ENCODE measurements around the gene DEPDC5.

Gene DEPDC5

GRCh38 chr22:31844941-31845340 lies 91.1 kb downstream of the DEPDC5 start:
- H3K36me3 ChIP-seq (ENCODE audit: control insufficient read depth, insufficient read depth, low read length), result peaks cover 27% of the 10 kb centered on the region
- H3K4me1 ChIP-seq (ENCODE audit: control insufficient read depth, insufficient read depth, low read length), result no peaks in the 10 kb centered on the region
- H3K27ac ChIP-seq (ENCODE audit: low read depth, low read length), result no peak overlapping the region
- H3K4me3 ChIP-seq (ENCODE audit: low read length), result no peak overlapping the region
- no peaks in the 10 kb centered on the region for H3K27me3 ChIP-seq (ENCODE audit: control insufficient read depth, insufficient read depth, low read length)
- H3K9ac ChIP-seq (ENCODE audit: low read length), result no peak overlapping the region

GRCh38 chr22:31846161-31847115 lies 92.6 kb downstream of the DEPDC5 start:
- no peak overlapping the region for H3K4me3 ChIP-seq (ENCODE audit: low read length)

DNA sequence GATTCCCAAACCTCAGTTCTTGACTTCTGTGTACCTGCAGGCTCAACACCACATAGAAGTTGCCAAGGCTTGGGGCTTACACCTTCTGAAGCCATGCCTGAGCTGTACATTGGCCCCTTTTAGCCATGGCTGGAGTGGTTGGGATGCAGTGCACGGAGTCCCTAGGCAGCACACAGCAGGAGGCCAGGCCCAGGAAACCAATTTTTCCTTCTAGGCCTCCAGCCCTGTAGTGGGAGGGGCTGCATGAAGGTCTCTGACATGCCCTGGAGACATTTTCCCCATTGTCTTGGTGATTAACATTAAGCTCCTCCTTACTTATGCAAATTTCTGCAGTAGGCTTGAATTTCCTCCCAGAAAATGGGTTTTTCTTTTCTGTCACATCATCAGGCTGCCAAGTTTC lies 94.6 kb downstream of the DEPDC5 start:
- Histone ChIP-seq H3K4me3 (ENCODE audit: low read length) (no peak overlapping the region), H3K27ac (ENCODE audit: low read depth, low read length) (no peak overlapping the region), H3K27me3 (ENCODE audit: control insufficient read depth, insufficient read depth, low read length) (no peaks in the 10 kb centered on the region), H3K4me1 (ENCODE audit: control insufficient read depth, insufficient read depth, low read length) (no peaks in the 10 kb centered on the region), H3K9ac (ENCODE audit: low read length) (no peak overlapping the region), H3K36me3 (ENCODE audit: control insufficient read depth, insufficient read depth, low read length) (peaks cover 24% of the 10 kb centered on the region)

More at GRCh38 chr22:31846161-31847115, 92.6 kb downstream of the DEPDC5 start:
- H3K9ac ChIP-seq (ENCODE audit: low read length), result no peak overlapping the region
- H3K36me3 ChIP-seq (ENCODE audit: control insufficient read depth, insufficient read depth, low read length), result peaks cover 23% of the 10 kb centered on the region
- no peak overlapping the region for H3K27ac ChIP-seq (ENCODE audit: low read depth, low read length)
- H3K4me1 ChIP-seq (ENCODE audit: control insufficient read depth, insufficient read depth, low read length), result no peaks in the 10 kb centered on the region
- H3K27me3 ChIP-seq (ENCODE audit: control insufficient read depth, insufficient read depth, low read length), result no peaks in the 10 kb centered on the region

- H3K4me3 ChIP-seq (ENCODE audit: low read length), result no peak overlapping the region
- no peak overlapping the region for H3K27ac ChIP-seq (ENCODE audit: low read depth, low read length)
- H3K9ac ChIP-seq (ENCODE audit: low read length), result no peak overlapping the region
- H3K36me3 ChIP-seq (ENCODE audit: control insufficient read depth, insufficient read depth, low read length), result peaks cover 20% of the 10 kb centered on the region
- no peaks in the 10 kb centered on the region for H3K4me1 ChIP-seq (ENCODE audit: control insufficient read depth, insufficient read depth, low read length)
- H3K27me3 ChIP-seq (ENCODE audit: control insufficient read depth, insufficient read depth, low read length), result no peaks in the 10 kb centered on the region
Measured at GRCh38 chr22:31850135-31850534, 96.3 kb downstream of the DEPDC5 start.

GRCh38 chr22:31852691-31853421 lies 99.0 kb downstream of the DEPDC5 start:
- peaks cover 15% of the 10 kb centered on the region for H3K36me3 ChIP-seq (ENCODE audit: control insufficient read depth, insufficient read depth, low read length)
- no peak overlapping the region for H3K9ac ChIP-seq (ENCODE audit: low read length)
- no peak overlapping the region for H3K4me3 ChIP-seq (ENCODE audit: low read length)
- no peak overlapping the region for H3K27ac ChIP-seq (ENCODE audit: low read depth, low read length)
- no peaks in the 10 kb centered on the region for H3K27me3 ChIP-seq (ENCODE audit: control insufficient read depth, insufficient read depth, low read length)
- H3K4me1 ChIP-seq (ENCODE audit: control insufficient read depth, insufficient read depth, low read length), result no peaks in the 10 kb centered on the region

- H3K4me3 ChIP-seq (ENCODE audit: low read length), result no peak overlapping the region
- H3K36me3 ChIP-seq (ENCODE audit: control insufficient read depth, insufficient read depth, low read length), result peaks cover 13% of the 10 kb centered on the region
- no peak overlapping the region for H3K9ac ChIP-seq (ENCODE audit: low read length)
- H3K27me3 ChIP-seq (ENCODE audit: control insufficient read depth, insufficient read depth, low read length), result no peaks in the 10 kb centered on the region
- H3K27ac ChIP-seq (ENCODE audit: low read depth, low read length), result no peak overlapping the region
- H3K4me1 ChIP-seq (ENCODE audit: control insufficient read depth, insufficient read depth, low read length), result no peaks in the 10 kb centered on the region
Measured at GRCh38 chr22:31853736-31854495, 100.1 kb downstream of the DEPDC5 start.

DNA sequence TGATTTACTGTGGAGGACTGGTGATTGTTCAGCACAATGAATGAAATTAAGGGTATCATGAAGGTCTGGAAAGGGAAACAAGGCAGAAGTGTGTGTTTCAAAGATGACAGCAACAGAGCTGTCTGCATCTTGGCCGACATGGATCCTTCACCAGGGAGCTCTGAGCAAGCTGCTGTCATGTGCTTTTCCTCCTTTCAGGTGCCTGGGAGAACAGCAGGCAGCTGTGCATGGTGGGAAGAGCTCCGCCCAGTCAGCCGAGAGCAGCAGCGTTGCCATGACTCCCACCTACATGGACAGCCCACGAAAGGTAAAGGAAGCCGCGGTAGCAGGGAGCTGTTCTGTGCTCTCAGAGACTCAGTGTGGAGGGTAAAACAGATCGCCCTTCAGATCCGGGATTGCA lies 103.4 kb downstream of the DEPDC5 start:
- no peaks in the 10 kb centered on the region for H3K27me3 ChIP-seq (ENCODE audit: control insufficient read depth, insufficient read depth, low read length)
- H3K27ac ChIP-seq (ENCODE audit: low read depth, low read length), result no peak overlapping the region
- H3K36me3 ChIP-seq (ENCODE audit: control insufficient read depth, insufficient read depth, low read length), result peaks cover 15% of the 10 kb centered on the region
- H3K4me1 ChIP-seq (ENCODE audit: control insufficient read depth, insufficient read depth, low read length), result no peaks in the 10 kb centered on the region
- no peak overlapping the region for H3K4me3 ChIP-seq (ENCODE audit: low read length)
- no peak overlapping the region for H3K9ac ChIP-seq (ENCODE audit: low read length)

DNA sequence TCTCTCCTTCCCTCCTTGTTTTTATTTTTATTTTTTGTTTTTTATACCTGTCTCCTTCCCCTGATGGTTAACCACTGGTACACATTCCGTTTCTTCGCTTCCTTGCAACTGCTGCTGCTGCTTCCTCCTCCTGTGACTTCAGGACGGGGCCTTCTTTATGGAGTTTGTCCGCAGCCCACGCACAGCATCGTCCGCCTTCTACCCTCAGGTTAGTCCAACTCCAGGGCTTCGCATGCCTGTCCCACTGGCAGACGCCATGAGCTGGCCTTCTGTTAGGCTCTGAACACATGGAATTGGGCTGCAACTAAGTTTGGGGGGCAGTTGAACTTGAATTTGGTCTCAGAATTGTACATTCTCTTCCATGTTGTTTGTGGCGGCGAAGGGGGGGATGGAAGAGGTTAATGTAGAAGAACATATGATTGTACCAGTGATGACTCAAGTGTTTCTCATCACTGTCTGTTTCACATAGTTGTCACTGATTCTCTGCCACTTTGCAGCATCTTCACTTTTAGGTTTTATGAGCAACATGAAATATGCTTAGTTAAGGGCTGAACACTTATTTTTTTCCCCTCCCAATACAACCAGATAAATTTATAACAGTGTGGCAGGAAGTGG lies 107.5 kb downstream of the DEPDC5 start:
- H3K9ac ChIP-seq (ENCODE audit: low read length), result no peak overlapping the region
- H3K4me1 ChIP-seq (ENCODE audit: control insufficient read depth, insufficient read depth, low read length), result no peaks in the 10 kb centered on the region
- H3K4me3 ChIP-seq (ENCODE audit: low read length), result no peak overlapping the region
- H3K27ac ChIP-seq (ENCODE audit: low read depth, low read length), result no peak overlapping the region
- H3K36me3 ChIP-seq (ENCODE audit: control insufficient read depth, insufficient read depth, low read length), result peaks cover 5% of the 10 kb centered on the region
- no peaks in the 10 kb centered on the region for H3K27me3 ChIP-seq (ENCODE audit: control insufficient read depth, insufficient read depth, low read length)

DNA sequence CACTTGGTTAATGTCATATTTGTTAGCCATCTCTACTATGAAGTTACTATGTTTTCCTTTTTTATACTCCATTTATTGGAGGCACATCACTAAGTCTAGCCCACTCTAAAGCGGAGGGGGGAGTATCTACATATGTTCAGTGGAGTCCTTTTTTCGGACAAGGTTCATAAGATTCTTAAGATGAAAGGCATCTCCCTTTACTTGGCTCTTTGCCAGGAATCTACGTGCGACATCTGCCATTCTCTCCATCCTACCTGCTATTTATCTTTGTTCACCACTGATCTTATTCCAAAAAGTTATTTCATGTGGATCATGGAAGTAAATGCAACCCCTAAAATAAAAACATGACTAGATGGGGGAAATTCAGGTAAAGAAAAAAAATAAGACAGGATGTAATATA lies 113.1 kb downstream of the DEPDC5 start:
- H3K27me3 ChIP-seq (ENCODE audit: control insufficient read depth, insufficient read depth, low read length), result no peaks in the 10 kb centered on the region

GRCh38 chr22:31867386-31868153 lies 113.8 kb downstream of the DEPDC5 start:
- no peak overlapping the region for H3K9ac ChIP-seq (ENCODE audit: low read length)
- no peaks in the 10 kb centered on the region for H3K4me1 ChIP-seq (ENCODE audit: control insufficient read depth, insufficient read depth, low read length)
- peaks cover 18% of the 10 kb centered on the region for H3K36me3 ChIP-seq (ENCODE audit: control insufficient read depth, insufficient read depth, low read length)
- H3K27me3 ChIP-seq (ENCODE audit: control insufficient read depth, insufficient read depth, low read length), result no peaks in the 10 kb centered on the region
- no peak overlapping the region for H3K27ac ChIP-seq (ENCODE audit: low read depth, low read length)
- H3K4me3 ChIP-seq (ENCODE audit: low read length), result no peak overlapping the region

More for the DNA sequence above, 113.1 kb downstream of the DEPDC5 start:
- no peaks in the 10 kb centered on the region for H3K4me1 ChIP-seq (ENCODE audit: control insufficient read depth, insufficient read depth, low read length)
- no peak overlapping the region for H3K9ac ChIP-seq (ENCODE audit: low read length)
- no peak overlapping the region for H3K4me3 ChIP-seq (ENCODE audit: low read length)
- peaks cover 16% of the 10 kb centered on the region for H3K36me3 ChIP-seq (ENCODE audit: control insufficient read depth, insufficient read depth, low read length)
- H3K27ac ChIP-seq (ENCODE audit: low read depth, low read length), result no peak overlapping the region

- no peak overlapping the region for H3K4me3 ChIP-seq (ENCODE audit: low read length)
- peaks cover 25% of the 10 kb centered on the region for H3K36me3 ChIP-seq (ENCODE audit: control insufficient read depth, insufficient read depth, low read length)
- H3K4me1 ChIP-seq (ENCODE audit: control insufficient read depth, insufficient read depth, low read length), result no peaks in the 10 kb centered on the region
- H3K9ac ChIP-seq (ENCODE audit: low read length), result no peak overlapping the region
- H3K27ac ChIP-seq (ENCODE audit: low read depth, low read length), result no peak overlapping the region
- no peaks in the 10 kb centered on the region for H3K27me3 ChIP-seq (ENCODE audit: control insufficient read depth, insufficient read depth, low read length)
Measured at GRCh38 chr22:31869739-31870138, 115.9 kb downstream of the DEPDC5 start.
